Erythroblast (primary cell): ENCODE measurements around the gene GNAQ.

Experiments
- GATA1 ChIP-seq: IDR thresholded peaks from 2 replicates; pipeline ENCODE4 v1.6.1; 2011; ENCODE audit warnings: low read depth, mild to moderate bottlenecking, control low read depth, low read length, moderate library complexity
- POLR2A ChIP-seq: IDR thresholded peaks from 2 replicates; pipeline ENCODE4 v1.6.1; 2011; ENCODE audit warnings: mild to moderate bottlenecking, low read length

- no peak for TF ChIP-seq POLR2A
- TF ChIP-seq GATA1, result no peak
Measured at GRCh38 chr9:77903666-77904285, 127.8 kb downstream of the GNAQ start.
